ENCODE data around the gene NR3C2.

- TF ChIP-seq CTCF (IDR thresholded peaks at IDR 0.05; ENCODE audit: low read length) (no peak), EZH2phosphoT487 (IDR thresholded peaks at IDR 0.05; ENCODE audit: low read length) (no peak), EZH2 (optimal IDR thresholded peaks at IDR 0.05; ENCODE audit: low read depth, low read length) (no peak)
Observed at GRCh38 chr4:148238811-148239493, 203.3 kb downstream of the NR3C2 start.
